HepG2 (cell line): ENCODE measurements around the gene VANGL2. TPM values are rescaled to one million over a fixed set of nuclear protein-coding genes. Genes with fewer than 3 reads are reported as not detected.
A peak's percentile ranks its signal among the peaks of the same experiment; 100 is the strongest.

ENCODE experiments used
- ATAC-seq: fragments of 200-7000 bp; cut with Tn5 transposase; 3 replicates; pipeline ENCODE4 v1.9.1; 2020; ENCODE audit warnings: mild to moderate bottlenecking, moderate library complexity
- BruUV-seq: library from RNA; stranded (reverse); fragments of 400-500 nt; replicated peaks from 2 replicates; lab custom pipeline; 2021; lab: Mats Ljungman, UMichigan
- CTCF ChIA-PET: fragments of 300-600 bp; formaldehyde crosslinking; extraction: SDS; loops from one replicate; lab custom pipeline; 2021; ENCODE audit warnings: low total read pairs, inconsistent platforms, low intra/inter-chr PET ratio; lab: Yijun Ruan, JAX
- POLR2A ChIA-PET: fragments of 350-600 bp; sonication (Branson Sonifier 250); formaldehyde crosslinking; loops from one replicate; lab custom pipeline; 2020; ENCODE audit warnings: antibody characterized with exemption, inconsistent platforms; lab: Yijun Ruan, JAX
- DNase-seq: peaks from one replicate; pipeline ENCODE4 v3.0.0-alpha.2; 2015; ENCODE audit warnings: low spot score
- FAIRE-seq: peaks from 3 replicates; lab custom pipeline; 2011; peaks lifted over from hg19 to GRCh38; lab: Jason Lieb, UNC
- H2AFZ ChIP-seq: one replicate; pipeline ENCODE4 v1.6.1; 2011; ENCODE audit warnings: low read length, inconsistent platforms
- H3K27ac ChIP-seq: fragments of 300-600 bp; 3 replicates; pipeline ENCODE4 v1.8.0; 2011; ENCODE audit warnings: mixed run types, mild to moderate bottlenecking, mixed read lengths, low read length, inconsistent platforms; ENCODE audit not compliant: insufficient read depth; ENCODE audit errors: extremely low read length
- H3K27me3 ChIP-seq, 2 experiments: fragments of 200-600 bp in 1 of 2; 2 replicates in 1 of 2; 3 replicates in 1 of 2; pipeline versions ENCODE4 v1.6.0 to v1.8.0; 2011; ENCODE audit warnings: low read length in 2 of 2, mild to moderate bottlenecking in 2 of 2, moderate library complexity in 2 of 2, inconsistent platforms in 1 of 2; ENCODE audit not compliant: insufficient read depth in 2 of 2, control insufficient read depth in 1 of 2
- H3K36me3 ChIP-seq, 2 experiments: fragments of 200-600 bp in 1 of 2; replicated peaks in 1 of 2; 2 replicates in 1 of 2; 3 replicates in 1 of 2; pipeline versions ENCODE4 v1.5.1 to v1.8.0; 2011; ENCODE audit warnings: low read length in 2 of 2, inconsistent platforms in 1 of 2; ENCODE audit not compliant: insufficient read depth in 2 of 2, control insufficient read depth in 1 of 2
- H3K4me1 ChIP-seq: 2 replicates; pipeline ENCODE4 v1.5.1; 2012; ENCODE audit warnings: low read length, inconsistent platforms; ENCODE audit not compliant: insufficient read depth
- H3K4me2 ChIP-seq: 2 replicates; pipeline ENCODE4 v1.6.0; 2011; ENCODE audit warnings: low read depth, low read length, inconsistent platforms
- H3K4me3 ChIP-seq, 3 experiments: fragments of 200-600 bp in 1 of 3; sonication (generic), shearing (Covaris generic) in 1 of 3; replicated peaks in 1 of 3; 2 replicates each; pipeline ENCODE4 v1.5.1; 2011 to 2016; ENCODE audit warnings: low read length in 3 of 3, inconsistent platforms in 2 of 3, low read depth in 2 of 3, mild to moderate bottlenecking in 2 of 3, control low read depth in 1 of 3, mixed read lengths in 1 of 3; ENCODE audit not compliant: insufficient read depth in 1 of 3
- H3K79me2 ChIP-seq: one replicate; pipeline ENCODE4 v1.6.1; 2011; ENCODE audit warnings: low read length, inconsistent platforms; ENCODE audit not compliant: insufficient read depth
- H3K9ac ChIP-seq: 2 replicates; pipeline ENCODE4 v1.6.0; 2011; ENCODE audit warnings: mild to moderate bottlenecking, low read depth, low read length, inconsistent platforms; ENCODE audit not compliant: insufficient read depth
- H3K9me3 ChIP-seq: 2 replicates; pipeline ENCODE4 v1.5.1; 2012; ENCODE audit warnings: mild to moderate bottlenecking, low read length
- H4K20me1 ChIP-seq: 2 replicates; pipeline ENCODE4 v1.6.0; 2011; ENCODE audit warnings: inconsistent platforms, mild to moderate bottlenecking, low read length, moderate library complexity; ENCODE audit not compliant: insufficient read depth
- ELF3 ChIP-seq: IDR thresholded peaks from 2 replicates; pipeline ENCODE4 v1.6.1; 2016; ENCODE audit warnings: missing genetic modification reagents, missing compliant biosample characterization
- JDP2 ChIP-seq: sonication (generic); formaldehyde crosslinking; IDR thresholded peaks from 2 replicates; pipeline ENCODE4 v1.8.1; 2022; ENCODE audit warnings: missing genetic modification reagents, borderline replicate concordance
- JUND ChIP-seq: sonication (generic); formaldehyde crosslinking; IDR thresholded peaks from 2 replicates; pipeline ENCODE4 v1.8.0; 2022; ENCODE audit warnings: mild to moderate bottlenecking, missing genetic modification reagents
- LCORL ChIP-seq, 2 experiments: fragments of 450-650 bp in 1 of 2; sonication (generic) in 1 of 2; formaldehyde crosslinking in 1 of 2; IDR thresholded peaks; 2 replicates each; pipeline versions ENCODE4 v1.5.0 to v1.6.1; 2017 to 2020; ENCODE audit warnings: antibody characterized with exemption in 1 of 2, missing genetic modification reagents in 1 of 2
- MIXL1 ChIP-seq: IDR thresholded peaks from 2 replicates; pipeline ENCODE4 v1.6.1; 2016
- NPAS2 ChIP-seq: sonication (generic); formaldehyde crosslinking; IDR thresholded peaks from 2 replicates; pipeline ENCODE4 v1.8.0; 2022; ENCODE audit warnings: mild to moderate bottlenecking, missing genetic modification reagents, borderline replicate concordance
- RAD21 ChIP-seq: fragments of 450-650 bp; formaldehyde crosslinking; IDR thresholded peaks from 2 replicates; pipeline ENCODE4 v1.5.0; 2020; ENCODE audit warnings: mild to moderate bottlenecking
- SMC3 ChIP-seq: IDR thresholded peaks from 2 replicates; pipeline ENCODE4 v1.6.1; 2011; ENCODE audit warnings: low read length, improper control_type of control experiment
- SOX5 ChIP-seq: IDR thresholded peaks from 2 replicates; pipeline ENCODE4 v1.6.1; 2016; ENCODE audit warnings: borderline replicate concordance
- SSRP1 ChIP-seq: IDR thresholded peaks from 2 replicates; pipeline ENCODE4 v1.6.1; 2016; ENCODE audit warnings: control low read depth
- STAG1 ChIP-seq: sonication (generic); formaldehyde crosslinking; IDR thresholded peaks from 2 replicates; pipeline ENCODE4 v1.4.0; 2020; ENCODE audit warnings: missing genetic modification reagents
- YY1 ChIP-seq: IDR thresholded peaks from 2 replicates; pipeline ENCODE4 v1.6.1; 2011; ENCODE audit warnings: low read length, low read depth, moderate library complexity, mild to moderate bottlenecking; ENCODE audit not compliant: insufficient read depth, insufficient replicate concordance
- WGBS: methylation state at CpG from one replicate; pipeline ENCODE4 v1.1.6; 2017; ENCODE audit warnings: low lambda C conversion rate; 5-methylcytosine and 5-hydroxymethylcytosine counted together
- in situ Hi-C: cut with HindIII; loops from 2 replicates; pipeline ENCODE4 v1.10.0; 2017; ENCODE audit warnings: low pct_unique_long_range_greater_than_20kb; ENCODE audit not compliant: extremely low pct_ligation_motif_present
- intact Hi-C: fragments of 100-400 bp; cut with micrococcal nuclease; formaldehyde crosslinking; loops from one replicate; pipeline ENCODE4 v1.10.0; 2022; ENCODE audit not compliant: unreplicated experiment
- polyA plus RNA-seq, 8 experiments: library from polyadenylated mRNA; depleted of rRNA in 3 of 8; stranded (reverse) in 7 of 8; unstranded in 1 of 8; fragments of >200 nt; fragmentation: Illumina TruSeq in 4 of 8; extraction: Trizol in 4 of 8; gene quantifications; 2 replicates each; pipeline versions ENCODE4 v1.2.1 to v1.2.3, GENCODE V29; 2011 to 2016; ENCODE audit warnings: low read depth in 4 of 8, missing spikeins in 1 of 8, mixed read lengths in 1 of 8; ENCODE audit not compliant: insufficient read depth in 1 of 8
- total RNA-seq, 5 experiments: library from RNA; depleted of rRNA; stranded (reverse); fragments of >200 nt; fragmentation: Illumina TruSeq; extraction: Trizol; gene quantifications; 2 replicates each; pipeline ENCODE4 v1.2.3, GENCODE V29; 2016; ENCODE audit warnings: low read depth in 1 of 5
- TF ChIP-seq, protein P1 (sequence below): sonication (generic); formaldehyde crosslinking; IDR thresholded peaks from 2 replicates; pipeline ENCODE4 v1.4.0; 2020; ENCODE audit warnings: missing genetic modification reagents
- TF ChIP-seq, protein P2 (sequence below): fragments of 450-650 bp; IDR thresholded peaks from 2 replicates; pipeline ENCODE4 v1.6.1; 2016
- TF ChIP-seq, protein P3 (sequence below): IDR thresholded peaks from 2 replicates; pipeline ENCODE4 v1.6.1; 2016; ENCODE audit warnings: low read depth, control low read depth

VANGL2 gene
- total and polyA plus RNA-seq, 2 of the 13 experiments (the other 11 are each of a cell fraction or from before 2014, with no cell fraction given): 0.09 TPM; not detected in 1

DNA sequence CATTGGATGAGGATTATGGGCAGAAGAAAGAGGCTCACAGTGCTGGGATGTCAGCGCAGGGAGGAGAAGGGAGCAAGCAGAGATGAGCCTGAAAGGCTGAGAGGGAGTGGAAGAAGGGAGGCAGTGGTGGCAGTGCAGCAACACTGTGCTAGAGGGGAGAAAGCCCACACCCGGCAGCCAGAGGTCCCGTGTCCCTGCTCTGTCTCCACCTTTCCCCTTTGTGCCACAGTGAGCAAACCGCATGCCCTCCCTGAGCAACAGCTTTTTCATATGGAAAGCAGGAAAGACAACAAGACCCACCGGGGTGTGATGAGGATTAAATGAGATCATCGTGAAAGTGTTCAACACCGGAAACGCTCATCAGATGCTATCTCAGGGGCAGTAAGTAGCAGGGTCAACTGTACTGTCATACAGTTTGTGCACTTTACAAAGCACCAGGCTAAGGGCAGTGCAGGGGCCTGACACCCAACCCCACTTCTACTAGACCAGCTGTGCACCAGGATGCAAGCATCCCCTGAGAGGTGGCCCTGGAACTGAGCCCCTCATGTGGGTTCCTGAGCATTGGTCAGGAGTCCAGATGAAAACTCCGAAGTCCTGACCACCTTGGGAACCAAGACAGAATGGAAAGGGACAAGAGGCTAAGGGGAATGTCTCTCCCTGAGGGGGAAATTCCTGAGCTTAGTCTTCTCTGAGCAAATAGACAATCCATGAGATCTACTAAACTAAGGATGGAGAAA lies 24.4 kb upstream of the VANGL2 start (continued):
- TF ChIP-seq, protein P1, sequence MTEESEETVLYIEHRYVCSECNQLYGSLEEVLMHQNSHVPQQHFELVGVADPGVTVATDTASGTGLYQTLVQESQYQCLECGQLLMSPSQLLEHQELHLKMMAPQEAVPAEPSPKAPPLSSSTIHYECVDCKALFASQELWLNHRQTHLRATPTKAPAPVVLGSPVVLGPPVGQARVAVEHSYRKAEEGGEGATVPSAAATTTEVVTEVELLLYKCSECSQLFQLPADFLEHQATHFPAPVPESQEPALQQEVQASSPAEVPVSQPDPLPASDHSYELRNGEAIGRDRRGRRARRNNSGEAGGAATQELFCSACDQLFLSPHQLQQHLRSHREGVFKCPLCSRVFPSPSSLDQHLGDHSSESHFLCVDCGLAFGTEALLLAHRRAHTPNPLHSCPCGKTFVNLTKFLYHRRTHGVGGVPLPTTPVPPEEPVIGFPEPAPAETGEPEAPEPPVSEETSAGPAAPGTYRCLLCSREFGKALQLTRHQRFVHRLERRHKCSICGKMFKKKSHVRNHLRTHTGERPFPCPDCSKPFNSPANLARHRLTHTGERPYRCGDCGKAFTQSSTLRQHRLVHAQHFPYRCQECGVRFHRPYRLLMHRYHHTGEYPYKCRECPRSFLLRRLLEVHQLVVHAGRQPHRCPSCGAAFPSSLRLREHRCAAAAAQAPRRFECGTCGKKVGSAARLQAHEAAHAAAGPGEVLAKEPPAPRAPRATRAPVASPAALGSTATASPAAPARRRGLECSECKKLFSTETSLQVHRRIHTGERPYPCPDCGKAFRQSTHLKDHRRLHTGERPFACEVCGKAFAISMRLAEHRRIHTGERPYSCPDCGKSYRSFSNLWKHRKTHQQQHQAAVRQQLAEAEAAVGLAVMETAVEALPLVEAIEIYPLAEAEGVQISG (CRISPR knock-in tag): no peak
- TF ChIP-seq NPAS2 (CRISPR knock-in tag): no peak
- TF ChIP-seq, protein P2, sequence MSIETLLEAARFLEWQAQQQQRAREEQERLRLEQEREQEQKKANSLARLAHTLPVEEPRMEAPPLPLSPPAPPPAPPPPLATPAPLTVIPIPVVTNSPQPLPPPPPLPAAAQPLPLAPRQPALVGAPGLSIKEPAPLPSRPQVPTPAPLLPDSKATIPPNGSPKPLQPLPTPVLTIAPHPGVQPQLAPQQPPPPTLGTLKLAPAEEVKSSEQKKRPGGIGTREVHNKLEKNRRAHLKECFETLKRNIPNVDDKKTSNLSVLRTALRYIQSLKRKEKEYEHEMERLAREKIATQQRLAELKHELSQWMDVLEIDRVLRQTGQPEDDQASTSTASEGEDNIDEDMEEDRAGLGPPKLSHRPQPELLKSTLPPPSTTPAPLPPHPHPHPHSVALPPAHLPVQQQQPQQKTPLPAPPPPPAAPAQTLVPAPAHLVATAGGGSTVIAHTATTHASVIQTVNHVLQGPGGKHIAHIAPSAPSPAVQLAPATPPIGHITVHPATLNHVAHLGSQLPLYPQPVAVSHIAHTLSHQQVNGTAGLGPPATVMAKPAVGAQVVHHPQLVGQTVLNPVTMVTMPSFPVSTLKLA: no peak

DNA sequence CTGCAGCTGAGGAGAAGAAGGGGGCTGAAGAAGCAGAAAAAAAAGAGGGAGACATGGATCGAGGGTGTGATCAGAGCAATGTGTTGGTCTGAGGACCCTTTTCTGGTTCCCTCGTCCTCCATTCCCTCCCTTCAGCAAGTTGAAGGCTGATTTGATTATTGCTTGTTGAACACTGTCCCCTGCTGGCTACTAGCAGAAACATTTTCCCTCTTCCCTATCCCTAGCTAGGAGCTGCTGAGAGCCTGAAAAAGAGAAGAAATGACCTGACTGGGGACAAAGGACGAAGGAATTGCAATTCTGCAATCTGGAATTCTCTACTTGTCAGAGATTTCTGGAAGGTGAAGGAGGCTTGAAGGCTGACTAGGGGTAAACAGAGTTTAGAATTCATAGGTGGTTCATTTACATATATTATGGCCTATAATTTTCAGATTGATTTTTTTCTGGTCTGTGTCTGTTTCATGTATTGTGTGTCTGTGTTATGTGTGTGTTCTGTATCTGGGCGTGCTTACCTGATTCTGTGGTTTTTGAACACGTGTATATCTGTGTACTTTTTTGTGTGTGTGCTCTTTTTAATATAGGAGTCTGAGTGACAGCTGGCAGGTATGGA lies 23.7 kb upstream of the VANGL2 start:
- CTCF ChIA-PET: interaction anchor here (1.3 to 1.6 kb wide), 2 partner anchors 22 to 183 kb away, joined by 8 to 16 read pairs; no protein-coding TSS in a partner anchor
- POLR2A ChIA-PET: no interaction called here
- H3K4me2 ChIP-seq: peak overlapping the region; percentile 40; the same call in 1 of the 2 replicates
- no peaks in the 10 kb centered on the region; a peak in 3 of 5 replicates for H3K27me3 ChIP-seq
- no peaks in the 10 kb centered on the region for H3K79me2 ChIP-seq
- H4K20me1 ChIP-seq: no peaks in the 10 kb centered on the region
- H3K9me3 ChIP-seq: no peaks in the 10 kb centered on the region
- no peak overlapping the region for H3K9ac ChIP-seq
- intact Hi-C loops: loop anchor here (1.0 to 10.0 kb wide), 3 partner anchors 20 to 274 kb away; partner anchors contain the start of gene CASQ1
- H2AFZ ChIP-seq: no peak overlapping the region
- peak; percentile 58 for DNase-seq
- no peak overlapping the region for H3K4me3 ChIP-seq
- under 1% methylated on average over 5 of the region's 5 CpGs for WGBS
- ATAC-seq: peak; percentile 87
- in situ Hi-C loops: no loop called here
- peak; percentile 86 for FAIRE-seq
- no TSS peak for BruUV-seq
- no peaks in the 10 kb centered on the region for H3K36me3 ChIP-seq
- peaks cover 8% of the 10 kb centered on the region for H3K4me1 ChIP-seq
- no peak overlapping the region for H3K27ac ChIP-seq
- TF ChIP-seq, protein P3, sequence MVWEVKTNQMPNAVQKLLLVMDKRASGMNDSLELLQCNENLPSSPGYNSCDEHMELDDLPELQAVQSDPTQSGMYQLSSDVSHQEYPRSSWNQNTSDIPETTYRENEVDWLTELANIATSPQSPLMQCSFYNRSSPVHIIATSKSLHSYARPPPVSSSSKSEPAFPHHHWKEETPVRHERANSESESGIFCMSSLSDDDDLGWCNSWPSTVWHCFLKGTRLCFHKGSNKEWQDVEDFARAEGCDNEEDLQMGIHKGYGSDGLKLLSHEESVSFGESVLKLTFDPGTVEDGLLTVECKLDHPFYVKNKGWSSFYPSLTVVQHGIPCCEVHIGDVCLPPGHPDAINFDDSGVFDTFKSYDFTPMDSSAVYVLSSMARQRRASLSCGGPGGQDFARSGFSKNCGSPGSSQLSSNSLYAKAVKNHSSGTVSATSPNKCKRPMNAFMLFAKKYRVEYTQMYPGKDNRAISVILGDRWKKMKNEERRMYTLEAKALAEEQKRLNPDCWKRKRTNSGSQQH: peak; percentile 37; the same call in 1 of the 2 replicates
- TF ChIP-seq MIXL1 (CRISPR knock-in tag): 0 out of 2 replicates have a peak, but pooled peaks have one; percentile 23
- TF ChIP-seq JDP2 (CRISPR knock-in tag): no peak
- TF ChIP-seq STAG1 (CRISPR knock-in tag): peak; percentile 85
- no peak for TF ChIP-seq LCORL (IDR thresholded peaks at IDR 0.05)
- no peak for TF ChIP-seq LCORL (CRISPR knock-in tag; IDR thresholded peaks at IDR 0.05)
- TF ChIP-seq JUND (CRISPR knock-in tag): no peak
- TF ChIP-seq SSRP1 (CRISPR knock-in tag): 0 out of 2 replicates have a peak, but pooled peaks have one; percentile 32
- peak; percentile 84 for TF ChIP-seq RAD21
- TF ChIP-seq YY1: no peak
- peak; percentile 81 for TF ChIP-seq SMC3
- TF ChIP-seq SOX5: no peak
- TF ChIP-seq ELF3: 0 out of 2 replicates have a peak, but pooled peaks have one; percentile 28
